IgD-negative memory B cell (primary cell): Measurements from ENCODE around the gene SLIT3. TPM values are rescaled to one million over a fixed set of nuclear protein-coding genes. Genes with fewer than 3 reads are reported as not detected.
A peak's percentile ranks its signal among the peaks of the same experiment; 100 is the strongest.

Source experiments
- H3K27ac Mint-ChIP-seq, 3 donors: one replicate each; pipeline ENCODE4 v1.8.0; 2020 to 2022; ENCODE audit warnings: mild to moderate bottlenecking in 3 of 3, mixed read lengths in 3 of 3, moderate library complexity in 1 of 3
- H3K27me3 Mint-ChIP-seq: one replicate; pipeline ENCODE4 v1.8.0; 2021; ENCODE audit warnings: mixed read lengths
- H3K36me3 Mint-ChIP-seq: one replicate; pipeline ENCODE4 v1.8.0; 2020; ENCODE audit warnings: mild to moderate bottlenecking, mixed read lengths
- H3K4me1 Mint-ChIP-seq, 3 donors: one replicate each; pipeline ENCODE4 v1.8.0; 2020 to 2022; ENCODE audit warnings: mixed read lengths in 3 of 3, mild to moderate bottlenecking in 1 of 3
- H3K4me3 Mint-ChIP-seq, 4 donors: one replicate each; pipeline ENCODE4 v1.8.0; 2020 to 2022; ENCODE audit warnings: mild to moderate bottlenecking in 4 of 4, mixed read lengths in 4 of 4, moderate library complexity in 3 of 4
- H3K9me3 Mint-ChIP-seq, 3 donors: one replicate each; pipeline ENCODE4 v1.8.0; 2020 to 2021; ENCODE audit warnings: mixed read lengths in 3 of 3, mild to moderate bottlenecking in 1 of 3
- polyA plus RNA-seq: library from polyadenylated mRNA; unstranded; fragments of 300-500 nt; fragmentation: Illumina TruSeq; gene quantifications from one replicate; pipeline ENCODE4 v1.2.3, GENCODE V29; 2021

The SLIT3 gene
- polyA plus RNA-seq, 1 donor from 2014 or later, result not detected

DNA sequence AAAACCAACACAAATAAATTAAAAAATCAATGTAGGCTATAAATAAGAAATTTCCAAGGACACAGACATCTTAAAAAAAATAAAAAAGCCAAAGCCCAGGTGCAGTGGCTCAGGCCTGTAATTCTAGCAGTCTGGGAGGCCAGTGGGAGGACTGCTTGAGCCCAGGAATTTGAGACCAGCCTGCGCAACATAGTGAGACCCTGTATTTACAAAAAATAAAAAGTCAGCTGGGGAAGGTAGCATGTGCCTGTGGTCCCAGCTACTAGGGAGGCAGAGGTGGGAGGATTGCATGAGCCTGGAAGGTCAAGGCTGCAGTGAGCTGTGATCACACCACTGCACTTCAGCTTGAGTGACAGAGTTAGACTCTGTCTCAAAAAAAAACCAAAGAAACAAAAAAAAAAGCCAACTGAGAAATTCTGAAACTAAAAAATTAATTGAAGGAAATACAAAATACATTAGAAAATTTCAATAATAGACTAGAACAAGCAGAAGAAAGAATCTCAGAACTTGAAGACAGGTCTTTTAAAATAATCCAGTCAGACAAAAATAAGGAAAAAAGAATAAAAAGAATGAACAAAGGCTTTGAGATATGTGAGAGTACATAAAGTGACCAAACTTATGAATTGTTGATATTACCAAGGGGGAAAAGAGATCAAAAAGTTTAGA lies 572.3 kb downstream of the SLIT3 start:
- H3K27ac Mint-ChIP-seq, result no peak overlapping the region
- peaks cover 13 to 26% (median 16%) of the 10 kb centered on the region in 3 donors for H3K9me3 Mint-ChIP-seq
- peaks cover 4% of the 10 kb centered on the region for H3K36me3 Mint-ChIP-seq
- no peaks in the 10 kb centered on the region for H3K4me1 Mint-ChIP-seq
- H3K27me3 Mint-ChIP-seq, result peaks cover 4% of the 10 kb centered on the region
- H3K4me3 Mint-ChIP-seq, result peak overlapping the region in 1 of 4 donors; percentile 24

DNA sequence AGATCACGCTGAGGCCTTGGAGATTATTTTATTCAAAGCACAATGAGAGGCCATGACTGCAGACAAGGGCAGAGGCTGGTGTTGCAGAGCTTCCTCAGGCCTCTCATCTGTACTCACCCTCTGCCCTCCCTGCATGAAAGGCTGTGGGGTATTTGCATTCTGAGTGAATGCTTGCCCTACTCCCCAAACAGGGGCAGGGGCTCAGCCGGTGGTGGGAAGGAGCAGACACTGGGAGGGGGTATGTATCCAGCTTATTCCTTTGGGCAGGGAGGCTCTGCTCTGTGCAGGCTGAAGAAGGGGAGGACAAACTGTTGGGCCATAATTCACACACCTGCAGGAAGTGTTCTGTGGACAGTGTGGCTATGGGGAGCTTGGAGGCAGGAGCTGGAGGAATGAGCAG lies 573.4 kb downstream of the SLIT3 start:
- H3K4me3 Mint-ChIP-seq, result no peak overlapping the region
- peaks cover 12 to 26% (median 13%) of the 10 kb centered on the region in 3 donors for H3K9me3 Mint-ChIP-seq
- H3K4me1 Mint-ChIP-seq, result no peaks in the 10 kb centered on the region
- H3K36me3 Mint-ChIP-seq, result peaks cover 4% of the 10 kb centered on the region
- peak overlapping the region in 1 of 3 donors; percentile 7 for H3K27ac Mint-ChIP-seq
- peaks cover 5% of the 10 kb centered on the region for H3K27me3 Mint-ChIP-seq

DNA sequence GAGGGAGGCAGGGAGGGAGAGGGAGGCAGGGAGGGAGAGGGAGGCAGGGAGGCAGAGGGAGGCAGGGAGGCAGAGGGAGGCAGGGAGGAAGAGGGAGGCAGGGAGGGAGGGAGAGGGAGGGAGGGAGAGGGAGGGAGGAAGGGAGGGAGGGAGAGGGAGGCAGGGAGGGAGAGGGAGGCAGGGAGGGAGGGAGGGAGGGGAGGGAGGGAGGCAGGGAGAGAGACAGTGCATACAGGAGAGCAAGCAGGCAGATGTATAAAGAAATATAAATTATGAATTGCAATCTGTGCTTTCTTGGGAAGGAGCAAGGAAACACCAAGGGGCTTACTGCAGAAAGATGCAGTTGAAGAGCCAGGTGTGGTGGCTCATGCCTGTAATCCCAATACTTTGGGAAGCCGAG lies 574.6 kb downstream of the SLIT3 start:
- H3K36me3 Mint-ChIP-seq, result peaks cover 4% of the 10 kb centered on the region
- H3K4me3 Mint-ChIP-seq, result no peak overlapping the region
- H3K4me1 Mint-ChIP-seq, result no peaks in the 10 kb centered on the region
- peaks cover 6% of the 10 kb centered on the region for H3K27me3 Mint-ChIP-seq
- H3K9me3 Mint-ChIP-seq, result peaks cover 12 to 25% (median 13%) of the 10 kb centered on the region in 3 donors
- H3K27ac Mint-ChIP-seq, result no peak overlapping the region

DNA sequence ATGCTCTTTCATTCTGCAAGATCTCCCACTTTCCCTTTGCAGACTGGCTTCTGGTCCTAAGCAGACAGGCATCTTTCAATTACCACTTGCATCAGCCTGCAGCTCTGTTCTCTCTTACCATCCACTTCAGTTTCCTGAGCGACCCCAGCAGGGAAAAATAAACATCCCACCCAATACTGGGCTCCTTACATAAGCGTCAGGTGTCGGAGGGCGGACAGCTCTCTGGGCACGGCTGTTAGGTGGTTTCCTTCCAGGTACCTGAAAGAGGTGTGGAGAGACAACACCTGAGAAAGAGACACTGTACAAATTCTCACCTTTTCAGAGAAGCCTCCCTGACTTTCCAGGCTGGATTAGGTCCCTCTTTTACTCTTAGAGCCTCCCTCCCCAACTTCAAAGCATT lies 576.7 kb downstream of the SLIT3 start:
- Mint-ChIP-seq H3K27me3 (peaks cover 11% of the 10 kb centered on the region), H3K9me3 (peaks cover 4 to 13% (median 8%) of the 10 kb centered on the region in 3 donors), H3K36me3 (no peaks in the 10 kb centered on the region), H3K27ac (no peak overlapping the region), H3K4me3 (no peak overlapping the region), H3K4me1 (no peaks in the 10 kb centered on the region)

DNA sequence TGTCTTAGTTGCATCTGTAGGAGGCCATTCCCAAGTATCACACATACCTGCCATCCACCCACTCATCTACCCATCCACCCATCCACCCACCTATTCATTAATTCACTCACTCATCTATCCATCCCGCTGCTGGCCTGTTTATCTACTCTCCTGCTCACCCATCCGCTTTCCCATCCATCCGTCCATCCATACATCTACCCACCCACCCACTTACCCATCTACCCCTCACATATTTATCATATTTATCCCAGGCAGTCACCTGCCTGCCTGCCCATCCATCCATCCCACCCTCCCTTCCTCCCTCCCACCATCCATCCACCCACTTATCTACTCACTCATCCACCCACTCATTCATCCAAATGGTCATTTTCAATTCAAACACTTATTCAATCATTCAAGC lies 577.9 kb downstream of the SLIT3 start:
- Mint-ChIP-seq H3K27me3 (peaks cover 12% of the 10 kb centered on the region), H3K27ac (no peak overlapping the region), H3K36me3 (no peaks in the 10 kb centered on the region), H3K9me3 (peaks cover 2 to 9% (median 4%) of the 10 kb centered on the region in 3 donors), H3K4me3 (no peak overlapping the region), H3K4me1 (no peaks in the 10 kb centered on the region)

DNA sequence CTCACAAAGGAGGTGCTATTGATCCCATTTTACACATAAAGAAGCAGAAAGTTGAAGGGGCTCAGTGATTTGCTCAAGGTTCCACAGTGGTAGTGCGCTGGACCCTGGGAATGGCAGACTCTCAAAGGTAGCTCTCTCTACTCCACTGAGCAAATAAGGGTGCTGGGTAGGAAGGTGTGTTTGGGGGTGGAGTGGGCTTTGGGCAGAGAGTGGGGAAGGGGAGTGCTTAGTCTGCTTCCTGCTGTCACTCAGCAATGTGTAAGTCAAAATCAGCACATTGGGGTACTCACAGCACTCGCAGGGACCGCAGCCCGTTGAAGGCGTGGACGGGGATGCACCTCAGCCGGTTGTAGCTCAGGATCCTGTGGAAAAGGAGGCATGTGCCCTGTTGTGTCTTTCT lies 579.0 kb downstream of the SLIT3 start:
- Mint-ChIP-seq H3K27me3 (peaks cover 9% of the 10 kb centered on the region), H3K36me3 (no peaks in the 10 kb centered on the region), H3K9me3 (no peaks in the 10 kb centered on the region), H3K4me1 (no peaks in the 10 kb centered on the region), H3K4me3 (no peak overlapping the region), H3K27ac (no peak overlapping the region)

DNA sequence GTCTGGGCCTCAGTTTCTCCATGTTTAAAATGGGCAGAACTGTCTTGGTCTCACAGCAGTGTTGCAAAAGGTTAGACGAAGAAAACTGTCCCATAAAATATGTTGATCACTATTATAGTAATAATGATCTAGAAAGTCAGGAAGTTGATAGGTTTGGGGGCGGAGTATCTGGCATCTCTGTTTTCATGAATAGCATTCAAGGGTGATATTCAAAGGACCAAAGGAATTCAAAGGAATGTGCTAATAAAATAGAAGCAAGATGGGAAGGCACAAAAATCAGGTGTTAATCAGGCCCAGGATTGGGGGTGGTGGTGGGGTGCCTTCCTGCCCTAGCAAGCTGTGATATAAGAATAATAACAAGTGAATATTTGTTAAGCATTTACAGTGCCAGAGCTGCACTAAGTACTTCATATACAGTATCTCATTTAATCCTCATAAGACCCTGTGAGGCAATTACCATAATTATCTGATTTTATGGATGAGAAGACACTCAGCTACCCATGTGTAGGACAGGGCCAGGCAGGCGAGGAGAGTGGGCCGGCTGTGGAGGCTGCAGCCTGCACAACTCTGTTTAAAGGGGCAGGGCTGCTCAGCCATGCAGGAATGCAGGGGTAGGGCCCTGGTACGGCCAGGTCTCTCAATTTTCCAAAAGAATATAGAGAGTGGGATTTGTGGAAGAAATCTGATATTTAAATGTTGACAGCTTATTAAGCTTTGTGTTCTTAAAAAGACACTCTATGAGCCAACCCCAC lies 579.8 kb downstream of the SLIT3 start:
- Mint-ChIP-seq H3K4me1 (no peaks in the 10 kb centered on the region), H3K9me3 (no peaks in the 10 kb centered on the region)

DNA sequence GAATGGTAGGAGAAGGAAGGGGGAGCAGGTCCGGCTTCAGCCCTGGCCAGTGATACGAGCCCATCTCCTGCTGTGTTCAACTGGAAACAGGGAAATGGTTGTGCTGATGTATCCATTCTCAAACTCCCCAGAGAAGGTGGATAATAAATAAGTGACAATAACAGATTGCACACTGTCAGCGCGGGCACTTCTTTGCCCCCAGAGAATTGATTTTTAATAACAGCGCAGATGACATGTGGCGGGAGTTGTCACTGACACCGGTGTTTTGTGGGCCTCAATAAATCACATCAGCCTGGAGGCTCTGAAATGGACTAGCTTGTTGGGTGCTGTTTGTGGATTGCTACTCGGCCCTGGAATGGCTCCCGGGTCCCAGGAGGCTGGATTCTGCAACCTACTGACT lies 580.4 kb downstream of the SLIT3 start:
- Mint-ChIP-seq H3K27me3 (peaks cover 9% of the 10 kb centered on the region), H3K36me3 (no peaks in the 10 kb centered on the region), H3K9me3 (no peaks in the 10 kb centered on the region), H3K4me3 (no peak overlapping the region), H3K4me1 (no peaks in the 10 kb centered on the region), H3K27ac (no peak overlapping the region)

More for the DNA sequence above, 579.8 kb downstream of the SLIT3 start:
- Mint-ChIP-seq H3K4me3 (no peak overlapping the region), H3K36me3 (no peaks in the 10 kb centered on the region), H3K27me3 (peaks cover 9% of the 10 kb centered on the region), H3K27ac (no peak overlapping the region)

DNA sequence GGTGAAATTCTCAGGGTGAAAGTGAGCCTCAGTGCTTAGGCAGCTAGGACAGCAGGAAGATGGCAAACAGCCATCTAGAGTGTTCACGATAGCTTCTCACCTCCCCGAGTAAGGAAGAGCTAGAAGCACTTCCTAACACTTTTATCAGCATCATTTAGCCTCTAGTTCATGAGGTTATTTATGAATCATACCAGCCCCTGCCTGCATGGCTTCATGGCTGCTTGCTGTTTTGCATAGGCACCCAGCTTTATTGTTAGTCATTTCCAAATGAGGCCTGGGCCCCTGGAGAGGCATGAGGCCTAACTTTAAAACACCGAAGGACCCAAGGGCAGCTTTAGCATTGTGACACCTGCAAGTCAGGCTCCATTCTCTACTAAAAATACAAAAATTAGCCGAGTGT lies 586.9 kb downstream of the SLIT3 start:
- no peak overlapping the region for H3K27ac Mint-ChIP-seq
- no peak overlapping the region for H3K4me3 Mint-ChIP-seq
- no peaks in the 10 kb centered on the region for H3K9me3 Mint-ChIP-seq
- no peaks in the 10 kb centered on the region for H3K36me3 Mint-ChIP-seq
- peaks cover 3% of the 10 kb centered on the region for H3K27me3 Mint-ChIP-seq
- peaks cover 0 to 2% (median 0%) of the 10 kb centered on the region in 3 donors for H3K4me1 Mint-ChIP-seq

DNA sequence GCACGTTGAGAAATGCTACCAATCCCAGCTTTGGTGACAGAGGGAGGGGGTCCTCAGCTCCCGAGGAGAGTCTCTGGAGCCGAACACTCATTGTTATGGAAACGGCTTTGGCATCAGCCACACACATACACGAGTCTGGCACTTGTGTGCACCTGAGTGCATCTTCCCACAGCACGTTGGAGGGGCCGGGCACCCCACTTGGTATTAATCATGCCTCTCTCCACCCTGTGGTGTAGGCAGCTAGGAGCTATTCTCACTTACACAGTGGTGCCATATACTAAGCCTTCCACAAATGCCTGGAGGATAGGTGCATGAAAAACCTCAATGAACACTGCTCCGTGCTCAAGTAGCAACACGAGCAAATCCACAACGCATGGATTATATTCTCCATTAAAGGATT lies 587.9 kb downstream of the SLIT3 start:
- H3K4me1 Mint-ChIP-seq, result peaks cover 0 to 2% (median 0%) of the 10 kb centered on the region in 3 donors
- H3K27ac Mint-ChIP-seq, result peak overlapping the region in 1 of 3 donors; percentile 7
- H3K9me3 Mint-ChIP-seq, result no peaks in the 10 kb centered on the region
- H3K36me3 Mint-ChIP-seq, result no peaks in the 10 kb centered on the region
- peaks cover 2% of the 10 kb centered on the region for H3K27me3 Mint-ChIP-seq
- H3K4me3 Mint-ChIP-seq, result no peak overlapping the region

DNA sequence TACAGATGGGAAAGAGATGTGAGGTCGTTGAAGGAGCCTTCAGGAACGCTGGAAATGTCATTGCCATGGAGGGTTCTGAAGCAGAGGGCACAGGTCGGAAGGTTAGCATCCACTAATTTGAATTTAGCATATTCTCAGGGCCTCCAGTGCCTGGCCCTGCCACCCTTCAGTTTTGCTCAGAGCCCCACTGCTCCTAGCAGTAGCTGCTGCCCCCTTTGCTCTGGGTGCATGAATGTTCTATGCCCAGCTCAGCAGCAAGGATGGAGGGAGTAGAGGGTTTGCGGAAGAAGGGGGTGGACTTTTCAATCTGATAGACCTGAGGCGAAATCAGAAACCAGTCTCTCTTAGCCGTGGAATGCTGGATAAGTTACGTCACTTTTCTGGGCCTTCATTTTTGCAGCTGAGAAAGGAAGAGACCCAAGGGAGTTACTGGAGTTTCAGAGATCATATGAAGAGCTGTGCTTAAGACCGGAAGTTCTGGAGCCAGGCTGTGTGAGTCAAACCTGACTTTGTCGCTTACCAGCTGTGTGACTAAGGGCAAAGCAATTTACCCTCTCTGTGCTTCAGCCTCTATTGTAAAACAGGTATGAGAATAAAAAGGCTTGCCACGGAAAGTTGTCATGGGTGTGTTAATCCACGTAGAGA lies 588.5 kb downstream of the SLIT3 start:
- Mint-ChIP-seq H3K36me3 (no peaks in the 10 kb centered on the region), H3K27ac (no peak overlapping the region), H3K4me1 (peaks cover 0 to 2% (median 0%) of the 10 kb centered on the region in 3 donors), H3K4me3 (no peak overlapping the region), H3K27me3 (peaks cover 3% of the 10 kb centered on the region), H3K9me3 (no peaks in the 10 kb centered on the region)

DNA sequence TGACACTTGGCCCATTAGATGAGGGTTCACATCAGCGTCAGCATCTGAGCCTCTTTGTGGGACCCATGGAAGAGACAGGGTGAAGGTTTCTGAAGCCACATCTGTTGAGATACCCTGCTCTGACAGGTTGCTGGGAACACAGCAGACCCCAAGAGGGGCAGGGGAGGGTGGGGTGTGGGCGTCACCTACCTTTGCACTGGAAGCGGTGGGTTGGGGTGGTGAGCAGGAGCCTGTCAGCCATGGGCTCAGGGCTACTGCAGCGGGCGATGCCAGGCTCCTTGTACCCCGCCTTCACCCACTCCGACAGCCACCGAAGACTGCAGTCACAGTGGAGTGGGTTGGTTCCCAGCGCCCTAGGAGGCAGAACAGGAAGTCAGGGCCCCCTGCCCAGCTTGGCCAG lies 590.2 kb downstream of the SLIT3 start:
- Mint-ChIP-seq H3K27ac (no peak overlapping the region), H3K36me3 (no peaks in the 10 kb centered on the region), H3K9me3 (no peaks in the 10 kb centered on the region), H3K4me1 (peaks cover 0 to 2% (median 0%) of the 10 kb centered on the region in 3 donors), H3K27me3 (peaks cover 3% of the 10 kb centered on the region), H3K4me3 (no peak overlapping the region)

DNA sequence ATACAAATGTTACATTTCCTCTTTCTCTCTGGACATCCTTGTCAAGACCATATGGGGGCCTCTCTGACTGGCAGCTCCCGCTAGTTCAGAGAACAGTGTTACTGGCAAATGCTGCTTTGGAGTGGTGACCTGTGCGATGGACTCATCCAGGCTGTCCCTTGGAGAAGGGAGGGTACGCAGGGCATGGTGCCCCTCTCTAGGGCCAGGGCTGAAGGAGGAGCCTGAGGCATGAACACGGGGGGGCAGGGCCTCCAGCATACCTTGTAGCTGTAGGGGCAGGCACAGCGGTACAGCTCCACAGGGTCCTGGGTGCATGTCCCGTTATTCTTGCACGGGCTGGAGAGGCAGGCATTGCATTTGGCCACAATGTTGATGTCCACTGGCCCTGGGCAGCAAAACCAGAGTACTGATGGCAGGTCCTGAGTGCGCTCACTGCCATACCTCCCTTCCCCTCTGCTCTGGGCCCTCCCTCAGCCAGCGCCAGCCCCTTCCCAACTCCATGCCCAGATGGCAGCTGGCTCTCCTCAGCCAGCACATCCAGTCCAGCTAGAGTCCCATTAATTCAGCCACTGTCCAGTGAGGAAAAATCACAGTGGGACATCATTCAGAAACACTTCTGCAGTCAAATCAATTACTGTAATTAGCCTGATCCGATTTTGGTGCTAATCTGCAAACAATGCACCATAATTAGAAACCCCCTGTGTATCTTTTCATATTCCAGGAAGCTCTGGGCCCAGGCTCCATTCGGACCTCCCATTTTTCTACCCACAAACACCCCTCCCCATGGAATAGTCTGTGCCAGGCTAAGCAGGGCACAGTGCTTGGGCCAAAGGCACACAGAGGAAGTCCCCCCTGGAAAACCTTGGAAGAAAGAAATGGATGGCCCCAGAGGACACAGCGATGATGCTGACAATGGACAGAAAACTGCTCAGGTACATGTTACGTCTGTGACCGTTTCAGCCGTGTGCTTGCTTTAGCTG lies 592.9 kb downstream of the SLIT3 start:
- H3K9me3 Mint-ChIP-seq, result no peaks in the 10 kb centered on the region

DNA sequence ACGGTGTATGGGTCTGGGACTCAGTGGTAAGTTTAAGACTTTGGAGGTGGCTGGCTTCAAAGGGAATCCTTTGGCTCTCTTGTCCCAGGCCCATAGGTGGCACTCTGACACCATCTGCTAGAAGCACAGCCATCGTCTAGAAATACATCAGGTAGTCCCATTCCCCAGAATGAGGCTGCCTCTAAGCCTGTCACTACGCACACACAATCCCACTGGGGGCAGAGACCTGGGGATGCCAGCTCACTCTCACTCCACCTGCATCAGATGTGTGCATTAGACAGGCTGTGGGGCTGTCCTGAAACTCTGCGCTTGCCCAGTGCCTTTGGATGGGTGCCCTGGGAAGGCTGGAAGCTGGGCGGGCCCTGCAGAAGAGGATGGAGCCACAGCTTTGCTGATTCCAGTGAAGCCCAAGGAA lies 594.3 kb downstream of the SLIT3 start:
- no peaks in the 10 kb centered on the region for H3K9me3 Mint-ChIP-seq
- H3K4me3 Mint-ChIP-seq, result no peak overlapping the region
- peaks cover 3% of the 10 kb centered on the region for H3K27me3 Mint-ChIP-seq
- H3K27ac Mint-ChIP-seq, result no peak overlapping the region
- H3K4me1 Mint-ChIP-seq, result no peaks in the 10 kb centered on the region
- no peaks in the 10 kb centered on the region for H3K36me3 Mint-ChIP-seq

More for the DNA sequence above, 592.9 kb downstream of the SLIT3 start:
- peaks cover 3% of the 10 kb centered on the region for H3K27me3 Mint-ChIP-seq
- H3K27ac Mint-ChIP-seq, result no peak overlapping the region
- no peak overlapping the region for H3K4me3 Mint-ChIP-seq
- H3K4me1 Mint-ChIP-seq, result peaks cover 0 to 2% (median 0%) of the 10 kb centered on the region in 3 donors
- no peaks in the 10 kb centered on the region for H3K36me3 Mint-ChIP-seq
